Upper lobe of left lung (tissue), 6 donors: ENCODE data around the gene TSKU. TPM values are rescaled to one million over a fixed set of nuclear protein-coding genes. Genes with fewer than 3 reads are reported as not detected.

Source experiments
- ATAC-seq, 2 donors: fragments of 200-7000 bp; cut with Tn5 transposase; one replicate each; pipeline ENCODE4 v1.9.1; 2022; ENCODE audit warnings: mild to moderate bottlenecking in 2 of 2, moderate library complexity in 2 of 2; ENCODE audit not compliant: low FRiP score in 2 of 2
- DNase-seq, 2 donors: peaks; one replicate each; pipeline ENCODE4 v3.0.0-alpha.2; 2019 to 2020
- H3K27ac ChIP-seq, 4 donors: fragments of 200-600 bp; sonication (generic); one replicate each; pipeline ENCODE4 v1.5.1; 2016 to 2019
- H3K27me3 ChIP-seq, 4 donors: fragments of 200-600 bp; sonication (generic); one replicate each; pipeline ENCODE4 v1.5.1; 2017 to 2019
- H3K36me3 ChIP-seq, 4 donors: fragments of 200-600 bp; sonication (generic); one replicate each; pipeline ENCODE4 v1.5.1; 2016 to 2019
- H3K4me1 ChIP-seq, 4 donors: fragments of 200-600 bp; sonication (generic); one replicate each; pipeline ENCODE4 v1.5.1; 2018 to 2019
- H3K4me3 ChIP-seq, 4 donors: fragments of 200-600 bp; sonication (generic); one replicate each; pipeline ENCODE4 v1.5.1; 2017 to 2019; ENCODE audit warnings: mild to moderate bottlenecking in 2 of 4, moderate library complexity in 1 of 4
- H3K9me3 ChIP-seq, 4 donors: fragments of 200-600 bp; sonication (generic); one replicate each; pipeline ENCODE4 v1.5.1; 2018 to 2019
- CTCF ChIP-seq, 6 experiments: fragments of 450-650 bp in 4 of 6; fragments of 200-600 bp in 2 of 6; sonication (generic) in 2 of 6; IDR thresholded peaks; one replicate each; pipeline ENCODE4 v1.5.1; 2016 to 2019; ENCODE audit warnings: antibody characterized with exemption in 6 of 6
- EP300 ChIP-seq, 4 donors: sonication (generic); formaldehyde crosslinking; IDR thresholded peaks; one replicate each; pipeline ENCODE4 v1.5.1; 2017; ENCODE audit warnings: antibody characterized with exemption in 4 of 4, control low read depth in 2 of 4
- POLR2A ChIP-seq, 4 donors: fragments of 450-650 bp; IDR thresholded peaks; one replicate each; pipeline ENCODE4 v1.5.1; 2016 to 2017; ENCODE audit warnings: antibody characterized with exemption in 4 of 4, mild to moderate bottlenecking in 2 of 4
- POLR2AphosphoS5 ChIP-seq, 2 donors: sonication (generic); formaldehyde crosslinking; IDR thresholded peaks; one replicate each; pipeline ENCODE4 v1.5.1; 2017; ENCODE audit warnings: antibody characterized with exemption in 2 of 2
- WGBS, 2 donors: methylation state at CpG; one replicate each; pipeline ENCODE4 v1.1.5; 2017 to 2018; 5-methylcytosine and 5-hydroxymethylcytosine counted together
- total RNA-seq, 6 donors: library from RNA; depleted of rRNA in 4 of 6; stranded (reverse); fragments of >200 nt in 4 of 6; gene quantifications; one replicate each; pipeline versions ENCODE4 v1.1.0 to v1.2.1, GENCODE V29; 2016 to 2021
- donor health status: DM: no; HTN: no; CAD: no; lungs with moderate emphysema.
- donor health status: DM: no; HTN: yes; CAD: no; lungs with severe emphysema.

TSKU gene
- total RNA-seq, 6 donors from 2014 or later = 2.1 to 19.8 (median 9.5) TPM

DNA sequence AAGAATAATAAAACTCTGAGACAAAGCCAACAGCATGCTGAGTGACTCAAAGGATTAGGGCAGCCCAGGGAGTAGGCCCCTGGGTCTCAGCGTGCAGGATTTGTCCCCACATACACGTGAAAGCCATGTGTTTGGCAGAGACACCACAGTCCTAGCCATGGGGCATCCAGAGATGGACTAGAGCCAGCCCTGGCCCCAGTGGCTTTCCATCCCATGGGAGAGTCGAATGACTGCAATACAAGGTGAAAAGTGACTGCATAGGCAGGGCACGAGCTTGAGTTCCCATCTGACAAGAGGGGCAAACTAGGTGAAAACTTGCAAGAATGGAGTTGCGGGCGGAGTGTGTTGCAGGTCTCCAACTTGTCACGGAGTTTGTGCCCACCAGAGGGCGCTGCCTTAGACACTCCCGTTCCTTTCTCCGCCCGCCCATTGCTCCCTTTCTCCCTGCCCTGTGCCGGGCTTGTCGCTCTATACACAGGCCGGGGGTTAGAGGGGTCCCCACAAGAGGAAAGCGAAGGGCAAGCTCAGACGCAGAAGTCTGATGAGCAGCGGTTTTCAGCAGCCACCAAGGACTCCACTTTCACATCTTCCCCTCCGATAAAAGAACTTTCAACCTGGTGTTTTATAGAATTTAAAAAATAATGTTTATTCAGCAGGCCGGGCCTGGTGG lies 24.2 kb downstream of the TSKU start:
- TF ChIP-seq EP300 (IDR thresholded peaks at IDR 0.05) = no peak
- TF ChIP-seq POLR2AphosphoS5 (IDR thresholded peaks at IDR 0.05) = peak in 1 of 2 donors; percentile 16
- peak; percentile 73 to 86 (median 82) for TF ChIP-seq CTCF (IDR thresholded peaks at IDR 0.05)
- no peak for TF ChIP-seq POLR2A (IDR thresholded peaks at IDR 0.05)
- DNase-seq (peak in 1 of 2 donors; percentile 87), ATAC-seq (peak; percentile 86 to 87)
- peak overlapping the region in 1 of 4 donors; percentile 17 for H3K27ac ChIP-seq
- peaks cover 29 to 43% (median 31%) of the 10 kb centered on the region in 4 donors for H3K4me1 ChIP-seq
- 12 to 18% methylated on average over 19 of the region's 19 CpGs for WGBS, 2 donors
- H3K27me3 ChIP-seq = no peaks in the 10 kb centered on the region
- no peaks in the 10 kb centered on the region for H3K9me3 ChIP-seq
- peak overlapping the region in 1 of 4 donors; percentile 17 for H3K4me3 ChIP-seq
- no peaks in the 10 kb centered on the region for H3K36me3 ChIP-seq

DNA sequence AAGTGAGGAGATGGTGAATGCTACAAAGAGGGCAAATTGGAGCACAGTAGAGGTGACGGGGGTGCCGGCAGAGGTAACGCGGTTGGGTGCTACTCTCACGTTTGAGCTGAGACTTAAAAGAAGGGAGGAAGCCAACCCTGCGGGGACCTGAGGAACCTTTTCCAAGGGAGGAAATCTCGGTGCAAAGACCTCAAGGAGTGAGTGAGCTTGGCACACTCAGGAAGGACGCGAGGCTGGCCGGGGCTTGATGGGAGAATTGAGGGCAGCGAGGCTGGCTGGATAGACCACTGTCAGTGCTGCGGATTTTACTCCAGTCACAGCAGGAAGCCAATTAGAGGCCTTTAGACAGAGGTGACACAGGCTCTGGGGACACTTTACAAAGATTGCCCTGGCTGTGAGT lies 25.0 kb downstream of the TSKU start:
- no peak for TF ChIP-seq EP300 (IDR thresholded peaks at IDR 0.05)
- TF ChIP-seq CTCF (IDR thresholded peaks at IDR 0.05) = no peak
- no peak for TF ChIP-seq POLR2AphosphoS5 (IDR thresholded peaks at IDR 0.05)
- TF ChIP-seq POLR2A (IDR thresholded peaks at IDR 0.05) = no peak
- H3K27me3 ChIP-seq = no peaks in the 10 kb centered on the region
- peaks cover 21 to 34% (median 23%) of the 10 kb centered on the region in 4 donors for H3K4me1 ChIP-seq
- DNase-seq = peak in 1 of 2 donors; percentile 17
- H3K9me3 ChIP-seq = no peaks in the 10 kb centered on the region
- no peaks in the 10 kb centered on the region for H3K36me3 ChIP-seq
- H3K4me3 ChIP-seq = no peak overlapping the region
- no peak for ATAC-seq
- no peak overlapping the region for H3K27ac ChIP-seq
- 93% methylated on average over 12 of the region's 12 CpGs for WGBS, 2 donors

GRCh38 chr11:76808996-76809395 lies 25.8 kb downstream of the TSKU start:
- DNase-seq (peak in 1 of 2 donors; percentile 12), ATAC-seq (no peak)
- no peak overlapping the region for H3K27ac ChIP-seq
- WGBS, 2 donors = 88 to 92% methylated on average over 5 of the region's 5 CpGs
- TF ChIP-seq POLR2A (IDR thresholded peaks at IDR 0.05) (no peak), POLR2AphosphoS5 (IDR thresholded peaks at IDR 0.05) (no peak), CTCF (IDR thresholded peaks at IDR 0.05) (no peak), EP300 (IDR thresholded peaks at IDR 0.05) (no peak)
- peaks cover 12 to 30% (median 21%) of the 10 kb centered on the region in 4 donors for H3K4me1 ChIP-seq
- H3K9me3 ChIP-seq = no peaks in the 10 kb centered on the region
- no peaks in the 10 kb centered on the region for H3K27me3 ChIP-seq
- H3K36me3 ChIP-seq = no peaks in the 10 kb centered on the region
- H3K4me3 ChIP-seq = no peak overlapping the region

DNA sequence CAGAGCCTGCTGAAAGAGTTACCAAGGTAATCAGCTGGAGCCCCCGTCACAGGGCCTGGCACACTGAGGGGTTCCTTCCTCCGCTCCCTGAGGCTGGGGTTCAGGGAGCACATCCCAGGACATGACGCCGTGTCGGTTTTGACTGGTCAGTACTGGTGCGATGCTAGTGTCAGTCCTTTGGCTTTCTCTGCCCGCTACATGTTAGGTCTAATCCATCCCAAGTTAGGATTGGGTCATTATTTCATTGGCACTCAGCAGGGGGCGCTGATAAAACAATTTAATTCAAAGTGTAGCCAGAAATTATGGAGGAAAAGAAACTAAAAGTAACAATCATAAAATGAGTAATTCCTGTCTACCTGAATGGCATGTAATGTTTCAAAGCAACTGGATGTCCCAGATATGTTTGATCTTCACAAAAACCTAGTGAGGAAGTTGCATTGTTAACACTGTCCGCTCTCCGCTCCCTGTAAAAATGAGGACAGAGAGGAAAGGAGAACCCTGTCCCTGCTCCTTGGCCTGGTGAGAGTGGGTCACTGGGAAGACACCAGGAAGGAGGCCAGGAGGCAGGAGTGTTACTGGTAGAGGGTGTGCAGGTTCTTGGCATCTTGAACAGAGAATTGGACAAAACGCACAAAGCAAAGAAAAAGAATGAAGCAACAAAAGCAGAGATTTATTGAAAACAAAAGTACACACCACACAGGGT lies 27.1 kb downstream of the TSKU start:
- H3K27ac ChIP-seq = peak overlapping the region in 3 of 4 donors; percentile 62 to 70 (median 64)
- peak; percentile 54 to 70 for ATAC-seq
- H3K4me3 ChIP-seq = no peak overlapping the region
- H3K27me3 ChIP-seq = no peaks in the 10 kb centered on the region
- TF ChIP-seq CTCF (IDR thresholded peaks at IDR 0.05) (peak; percentile 53 to 81 (median 66)), POLR2AphosphoS5 (IDR thresholded peaks at IDR 0.05) (no peak), POLR2A (IDR thresholded peaks at IDR 0.05) (no peak), EP300 (IDR thresholded peaks at IDR 0.05) (no peak)
- 56 to 64% methylated on average over 9 to 11 of the region's 11 CpGs for WGBS, 2 donors
- H3K4me1 ChIP-seq = peaks cover 10 to 25% (median 15%) of the 10 kb centered on the region in 4 donors
- peaks cover 0 to 7% (median 3%) of the 10 kb centered on the region in 4 donors for H3K9me3 ChIP-seq
- no peaks in the 10 kb centered on the region for H3K36me3 ChIP-seq
- DNase-seq = peak in 1 of 2 donors; percentile 39
